HEK293T (cell line): ENCODE data around the gene TTC38.

ENCODE experiments used
- CTCF ChIA-PET: fragments of 350-600 bp; formaldehyde crosslinking; extraction: SDS; loops from one replicate; lab custom pipeline; 2021; ENCODE audit warnings: antibody characterized with exemption, inconsistent platforms; lab: Yijun Ruan, JAX
- POLR2A ChIA-PET: fragments of 350-600 bp; formaldehyde crosslinking; extraction: SDS; loops from one replicate; lab custom pipeline; 2020; ENCODE audit warnings: antibody characterized with exemption, inconsistent platforms; lab: Yijun Ruan, JAX
- DNase-seq: peaks from one replicate; pipeline ENCODE4 v3.0.0; 2012; ENCODE audit warnings: mixed read lengths; ENCODE audit errors: extremely low spot score
- ARNT ChIP-seq: fragments of 450-650 bp; IDR thresholded peaks from 2 replicates; pipeline ENCODE4 v1.6.1; 2017; ENCODE audit warnings: mild to moderate bottlenecking
- BHLHE40 ChIP-seq: fragments of 450-650 bp; IDR thresholded peaks from 2 replicates; pipeline ENCODE4 v1.6.1; 2016; ENCODE audit warnings: mild to moderate bottlenecking, moderate library complexity, borderline replicate concordance
- CTBP1 ChIP-seq: fragments of 450-650 bp; IDR thresholded peaks from 2 replicates; pipeline ENCODE4 v1.6.1; 2016; ENCODE audit warnings: borderline replicate concordance
- ELF4 ChIP-seq: fragments of 450-650 bp; IDR thresholded peaks from 2 replicates; pipeline ENCODE4 v1.6.1; 2017; ENCODE audit warnings: antibody characterized with exemption
- FOXA1 ChIP-seq: fragments of 450-650 bp; IDR thresholded peaks from 2 replicates; pipeline ENCODE4 v1.6.1; 2016; ENCODE audit warnings: mild to moderate bottlenecking
- FOXK2 ChIP-seq: fragments of 450-650 bp; IDR thresholded peaks from 2 replicates; pipeline ENCODE4 v1.6.1; 2016; ENCODE audit warnings: mild to moderate bottlenecking
- FOXM1 ChIP-seq: fragments of 450-650 bp; IDR thresholded peaks from 2 replicates; pipeline ENCODE4 v1.6.1; 2017; ENCODE audit warnings: mild to moderate bottlenecking, borderline replicate concordance
- HDGF ChIP-seq: fragments of 450-650 bp; IDR thresholded peaks from 2 replicates; pipeline ENCODE4 v1.6.1; 2017; ENCODE audit warnings: antibody characterized with exemption, borderline replicate concordance
- L3MBTL2 ChIP-seq: fragments of 450-650 bp; conservative IDR thresholded peaks from 2 replicates; pipeline ENCODE4 v1.6.1; 2016; ENCODE audit warnings: mild to moderate bottlenecking
- LEF1 ChIP-seq: fragments of 450-650 bp; IDR thresholded peaks from 2 replicates; pipeline ENCODE4 v1.6.1; 2017; ENCODE audit warnings: mild to moderate bottlenecking, borderline replicate concordance
- NFRKB ChIP-seq: fragments of 450-650 bp; IDR thresholded peaks from 2 replicates; pipeline ENCODE4 v1.6.1; 2016; ENCODE audit warnings: mild to moderate bottlenecking, moderate library complexity
- PKNOX1 ChIP-seq: fragments of 450-650 bp; IDR thresholded peaks from 2 replicates; pipeline ENCODE4 v1.6.1; 2016
- SP1 ChIP-seq: fragments of 450-650 bp; IDR thresholded peaks from 2 replicates; pipeline ENCODE4 v1.6.1; 2017
- SUZ12 ChIP-seq: fragments of 450-650 bp; IDR thresholded peaks from 2 replicates; pipeline ENCODE4 v1.6.1; 2016; ENCODE audit warnings: mild to moderate bottlenecking
- TARDBP ChIP-seq: fragments of 450-650 bp; IDR thresholded peaks from 2 replicates; pipeline ENCODE4 v1.6.1; 2016
- ZNF384 ChIP-seq: fragments of 450-650 bp; IDR thresholded peaks from 2 replicates; pipeline ENCODE4 v1.6.1; 2016

The TTC38 gene

GRCh38 chr22:46241396-46242007 lies 26.3 kb upstream of the TTC38 start:
- CTCF ChIA-PET, result no interaction called here
- TF ChIP-seq LEF1 (no peak), HDGF (no peak)
- no peak for DNase-seq
- POLR2A ChIA-PET, result no interaction called here

- no peak for DNase-seq
- CTCF ChIA-PET, result no interaction called here
- no peak for TF ChIP-seq FOXK2
- no peak for TF ChIP-seq TARDBP
- TF ChIP-seq ZNF384, result no peak
- no peak for TF ChIP-seq SP1
- TF ChIP-seq L3MBTL2, result no peak
- TF ChIP-seq FOXA1, result no peak
- TF ChIP-seq CTBP1, result no peak
- no peak for TF ChIP-seq BHLHE40
- TF ChIP-seq ELF4, result no peak
- TF ChIP-seq SUZ12, result no peak
- no peak for TF ChIP-seq PKNOX1
- TF ChIP-seq LEF1, result no peak
- no peak for TF ChIP-seq NFRKB
- TF ChIP-seq ARNT, result no peak
- no peak for TF ChIP-seq FOXM1
- no peak for TF ChIP-seq HDGF
- POLR2A ChIA-PET, result no interaction called here
Measured at GRCh38 chr22:46242076-46242475, 25.7 kb upstream of the TTC38 start.

GRCh38 chr22:46244771-46245170 lies 23.0 kb upstream of the TTC38 start:
- ChIA-PET CTCF (no interaction called here), POLR2A (interaction anchor here (0.8 to 2.6 kb wide), 3 partner anchors 9 to 91 kb away, joined by 3 to 8 read pairs (median 3); partner anchors contain the start of genes TRMU and TTC38)
- TF ChIP-seq ZNF384, result no peak
- TF ChIP-seq NFRKB, result no peak
- TF ChIP-seq ELF4, result no peak
- no peak for TF ChIP-seq ARNT
- DNase-seq, result no peak

GRCh38 chr22:46245511-46245910 lies 22.3 kb upstream of the TTC38 start:
- TF ChIP-seq HDGF (no peak), SUZ12 (no peak), ARNT (no peak), LEF1 (no peak), BHLHE40 (no peak), ELF4 (no peak), ZNF384 (no peak), CTBP1 (no peak), TARDBP (no peak), FOXM1 (no peak)
- ChIA-PET POLR2A (interaction anchor here (0.8 to 2.6 kb wide), 4 partner anchors 9 to 90 kb away, joined by 3 to 8 read pairs (median 4); partner anchors contain the start of genes TRMU and TTC38), CTCF (no interaction called here)
- DNase-seq, result no peak

GRCh38 chr22:46246178-46246577 lies 21.6 kb upstream of the TTC38 start:
- TF ChIP-seq SUZ12 (no peak), BHLHE40 (no peak), NFRKB (no peak), SP1 (no peak), HDGF (no peak), ELF4 (no peak), FOXK2 (no peak), LEF1 (no peak), L3MBTL2 (no peak), ZNF384 (no peak), FOXA1 (no peak), ARNT (no peak), TARDBP (no peak), CTBP1 (no peak), PKNOX1 (no peak), FOXM1 (no peak)
- no peak for DNase-seq
- ChIA-PET POLR2A (interaction anchor here (1.5 to 2.6 kb wide), 2 partner anchors 22 to 90 kb away, joined by 4 to 8 read pairs; partner anchors contain the start of genes TRMU and TTC38), CTCF (no interaction called here)

GRCh38 chr22:46247443-46247975 lies 20.3 kb upstream of the TTC38 start:
- ChIA-PET POLR2A (interaction anchor here (0.8 to 1.0 kb wide), 2 partner anchors 9 to 20 kb away, joined by 3 read pairs; partner anchors contain the start of gene TTC38), CTCF (no interaction called here)
- TF ChIP-seq LEF1 (no peak), FOXK2 (no peak), BHLHE40 (no peak), ELF4 (no peak), FOXA1 (no peak), SP1 (no peak), HDGF (no peak), TARDBP (no peak), ARNT (no peak), NFRKB (no peak), ZNF384 (no peak), PKNOX1 (no peak), L3MBTL2 (no peak)
- DNase-seq, result no peak
